HL-60/S4 treated with retinoic acid at 250 ng/mL for 4 days and 3 days (cell line): ENCODE data around the gene CTIF.

ENCODE experiments used
- in situ Hi-C: fragments of 300-500 bp; cut with MboI; formaldehyde crosslinking; loops from 2 replicates; pipeline ENCODE4 v1.7.0; 2022; ENCODE audit warnings: low sequenced_read_pairs

CTIF gene

GRCh38 chr18:48617844-48618497 lies 79.1 kb downstream of the CTIF start:
- in situ Hi-C loops = no loop called here

GRCh38 chr18:48619016-48619415 lies 80.2 kb downstream of the CTIF start:
- in situ Hi-C loops = no loop called here

GRCh38 chr18:48619501-48619900 lies 80.7 kb downstream of the CTIF start:
- in situ Hi-C loops = no loop called here

- in situ Hi-C loops = no loop called here
These were observed 81.2 kb downstream of the CTIF start for GRCh38 chr18:48620071-48620470.

GRCh38 chr18:48621240-48621639 lies 82.4 kb downstream of the CTIF start:
- in situ Hi-C loops = no loop called here

- in situ Hi-C loops = no loop called here
These were observed 83.2 kb downstream of the CTIF start for GRCh38 chr18:48621815-48622555.

- in situ Hi-C loops = no loop called here
These were observed 84.1 kb downstream of the CTIF start for GRCh38 chr18:48622911-48623431.

GRCh38 chr18:48623468-48624235 lies 84.8 kb downstream of the CTIF start:
- in situ Hi-C loops = no loop called here

GRCh38 chr18:48624856-48625255 lies 86.0 kb downstream of the CTIF start:
- in situ Hi-C loops = no loop called here

- in situ Hi-C loops = no loop called here
These were observed 88.4 kb downstream of the CTIF start for GRCh38 chr18:48627216-48627615.

GRCh38 chr18:48629730-48630324 lies 91.0 kb downstream of the CTIF start:
- in situ Hi-C loops = no loop called here

GRCh38 chr18:48631851-48632250 lies 93.0 kb downstream of the CTIF start:
- in situ Hi-C loops = no loop called here

GRCh38 chr18:48632676-48633257 lies 93.9 kb downstream of the CTIF start:
- in situ Hi-C loops = no loop called here

- in situ Hi-C loops = no loop called here
These were observed 95.7 kb downstream of the CTIF start for GRCh38 chr18:48634491-48634890.

- in situ Hi-C loops = no loop called here
These were observed 96.1 kb downstream of the CTIF start for GRCh38 chr18:48634975-48635374.

GRCh38 chr18:48635806-48636205 lies 97.0 kb downstream of the CTIF start:
- in situ Hi-C loops = no loop called here

GRCh38 chr18:48636436-48636835 lies 97.6 kb downstream of the CTIF start:
- in situ Hi-C loops = no loop called here

- in situ Hi-C loops = no loop called here
These were observed 98.5 kb downstream of the CTIF start for GRCh38 chr18:48637081-48637990.

GRCh38 chr18:48638451-48638850 lies 99.6 kb downstream of the CTIF start:
- in situ Hi-C loops = no loop called here
